Kidney capillary endothelial cell (primary cell): ENCODE data around the gene ARMCX1.
"Not testable (repeated sequence)": the region's sequence is repeated elsewhere in the genome, so short reads cannot be mapped to it uniquely, and the experiment has no call there.

ENCODE experiments used
- DNase-seq: peaks from one replicate; pipeline ENCODE4 v3.0.0-alpha.2; 2018; ENCODE audit warnings: low spot score

The ARMCX1 gene

DNA sequence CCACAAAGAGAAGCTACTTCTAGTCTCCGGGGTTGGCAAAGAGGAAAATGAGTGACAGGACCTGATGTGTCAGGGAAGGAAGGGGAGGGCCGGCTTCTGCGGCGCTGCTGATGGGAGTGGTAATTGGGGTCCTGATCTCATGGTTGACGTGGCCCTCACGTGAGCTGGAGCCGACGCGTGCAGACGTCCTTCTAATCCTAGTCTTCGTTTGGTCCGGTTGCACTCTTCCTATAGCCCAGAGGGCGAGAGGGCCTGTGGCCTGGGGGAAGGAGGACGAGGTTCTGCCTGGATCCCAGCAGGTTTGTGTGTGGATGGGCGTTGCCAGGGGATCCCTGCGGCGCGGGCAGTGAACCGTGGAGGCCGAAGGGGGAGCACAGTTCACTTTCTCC is at the start of gene ARMCX1:
ARMCX1 (plus strand) TSS at position 186 of the 389 bp plus-strand sequence. CDS start 2,384 bp downstream, outside the sequence.
- peak; percentile 60 for DNase-seq

DNA sequence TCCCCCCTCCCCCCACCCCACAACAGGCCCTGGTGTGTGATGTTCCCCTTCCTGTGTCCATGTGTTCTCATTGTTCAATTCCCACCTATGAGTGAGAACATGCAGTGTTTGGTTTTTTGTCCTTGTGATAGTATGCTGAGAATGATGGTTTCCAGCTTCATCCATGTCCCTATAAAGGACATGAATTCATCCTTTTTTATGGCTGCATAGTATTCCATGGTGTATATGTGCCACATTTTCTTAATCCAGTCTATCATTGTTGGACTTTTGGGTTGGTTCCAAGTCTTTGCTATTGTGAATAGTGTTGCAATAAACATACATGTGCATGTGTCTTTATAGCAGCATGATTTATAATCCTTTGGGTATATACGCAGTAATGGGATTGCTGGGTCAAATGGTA is 47.4 kb upstream of the ARMCX1 start:
- DNase-seq: not testable (repeated sequence)

- DNase-seq: no peak
Measured at GRCh38 chrX:101507372-101507771, 43.0 kb upstream of the ARMCX1 start.

- no peak for DNase-seq
Measured at GRCh38 chrX:101507986-101508385, 42.4 kb upstream of the ARMCX1 start.

GRCh38 chrX:101530944-101531343 is 19.4 kb upstream of the ARMCX1 start:
- peak; percentile 38 for DNase-seq

- no peak for DNase-seq
Measured at GRCh38 chrX:101539116-101539515, 11.2 kb upstream of the ARMCX1 start.

GRCh38 chrX:101550751-101551379 is 518 bp downstream of the ARMCX1 start:
- DNase-seq: no peak

DNA sequence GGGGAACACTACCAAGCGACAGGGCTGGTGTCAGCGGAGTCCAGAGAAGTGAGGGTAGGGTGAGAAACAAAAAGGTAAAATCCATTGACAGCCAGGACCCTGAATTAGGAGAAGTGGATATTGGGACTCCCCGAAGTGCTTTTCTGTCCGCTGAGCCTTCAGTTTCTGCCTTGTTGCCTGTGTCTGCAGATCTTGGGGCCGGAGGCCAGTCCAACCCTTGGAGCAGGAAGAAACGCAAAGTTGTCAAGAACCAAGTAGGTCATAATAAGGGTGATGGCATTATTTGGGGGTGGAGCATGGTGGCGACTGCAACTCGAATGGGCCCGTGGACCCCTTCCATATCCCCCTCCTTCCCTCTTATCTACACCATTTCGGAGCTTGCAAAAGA is 1.0 kb downstream of the ARMCX1 start:
- no peak for DNase-seq

DNA sequence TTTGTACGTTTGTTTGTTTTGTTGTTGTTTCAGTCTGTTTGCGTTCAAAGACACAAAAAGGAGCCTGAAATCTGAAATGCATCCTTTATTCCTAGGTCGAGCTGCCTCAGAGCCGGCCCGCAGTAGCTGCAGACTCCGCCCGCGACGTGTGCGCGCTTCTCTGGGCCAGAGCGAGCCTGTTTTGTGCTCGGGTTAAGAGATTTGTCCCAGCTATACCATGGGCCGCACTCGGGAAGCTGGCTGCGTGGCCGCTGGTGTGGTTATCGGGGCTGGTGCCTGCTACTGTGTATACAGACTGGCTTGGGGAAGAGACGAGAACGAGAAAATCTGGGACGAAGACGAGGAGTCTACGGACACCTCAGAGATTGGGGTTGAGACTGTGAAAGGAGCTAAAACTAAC is 2.4 kb downstream of the ARMCX1 start:
- DNase-seq: no peak

- no peak for DNase-seq
Measured at GRCh38 chrX:101564651-101565050, 14.3 kb downstream of the ARMCX1 start.

GRCh38 chrX:101595739-101596419 is 45.5 kb downstream of the ARMCX1 start:
- DNase-seq: peak; percentile 46

GRCh38 chrX:101599592-101599991 is 49.2 kb downstream of the ARMCX1 start:
- DNase-seq: not testable (repeated sequence)

- no peak for DNase-seq
Measured at GRCh38 chrX:101602077-101602476, 51.7 kb downstream of the ARMCX1 start.
